ENCODE measurements around the gene ATP11B.

Gene ATP11B

DNA sequence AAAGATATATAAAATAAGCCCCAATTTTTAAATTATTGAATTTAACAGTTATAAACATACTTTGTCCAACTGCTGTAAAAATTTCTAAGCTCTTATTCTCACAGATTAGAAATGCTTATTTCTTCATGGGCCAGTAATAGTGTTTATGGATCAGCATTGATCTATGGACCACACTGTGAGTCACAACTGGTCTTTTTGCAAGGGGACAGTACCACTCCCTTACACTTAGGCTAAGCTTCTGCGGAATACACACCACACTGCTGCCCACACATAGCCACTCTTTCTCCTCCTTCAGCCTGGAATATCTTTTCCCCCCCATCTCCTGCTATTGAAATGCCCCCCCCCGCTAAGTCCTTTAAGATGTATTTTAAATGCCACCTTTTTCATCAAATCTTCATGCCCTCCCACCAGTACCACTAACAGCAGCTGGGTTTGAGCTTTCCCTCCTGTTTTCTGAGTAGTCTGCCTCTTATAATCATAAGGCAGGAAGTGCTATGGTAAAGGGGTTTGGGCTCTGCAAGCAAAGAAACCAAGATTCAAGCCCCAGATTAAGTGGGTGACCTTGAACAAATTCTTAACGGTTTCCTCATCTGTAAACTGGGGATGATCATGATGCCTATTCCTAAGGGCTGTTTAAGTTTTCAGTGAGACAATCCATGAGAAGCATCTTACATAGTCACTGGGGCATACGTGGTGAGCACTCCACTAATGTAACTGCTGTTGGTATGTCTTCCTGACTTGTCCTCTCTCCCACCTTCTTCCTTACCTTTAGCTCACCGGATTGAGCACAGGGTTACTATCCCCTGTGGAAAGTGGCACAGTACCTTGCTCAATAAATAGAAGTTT, 117.9 kb downstream of the ATP11B start:
- DNase-seq (ENCODE audit: low read depth): no peak

DNA sequence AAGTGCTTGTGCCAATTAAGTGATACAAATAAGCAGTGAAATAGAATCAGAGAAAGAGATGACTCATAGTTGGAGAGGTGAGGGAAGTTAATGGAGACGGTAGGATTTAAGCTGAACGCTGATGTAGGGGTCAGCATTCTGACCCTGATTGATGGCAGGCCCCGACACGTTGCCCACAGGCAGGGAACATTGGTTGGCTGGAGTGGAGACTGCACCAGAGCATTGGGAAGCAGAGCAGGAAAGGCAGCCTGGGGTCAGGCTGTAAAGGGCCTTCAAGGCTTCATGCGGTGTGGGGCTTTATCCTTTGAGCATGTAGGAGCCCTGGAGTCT, 118.4 kb downstream of the ATP11B start:
- DNase-seq (ENCODE audit: low read depth): no peak

DNA sequence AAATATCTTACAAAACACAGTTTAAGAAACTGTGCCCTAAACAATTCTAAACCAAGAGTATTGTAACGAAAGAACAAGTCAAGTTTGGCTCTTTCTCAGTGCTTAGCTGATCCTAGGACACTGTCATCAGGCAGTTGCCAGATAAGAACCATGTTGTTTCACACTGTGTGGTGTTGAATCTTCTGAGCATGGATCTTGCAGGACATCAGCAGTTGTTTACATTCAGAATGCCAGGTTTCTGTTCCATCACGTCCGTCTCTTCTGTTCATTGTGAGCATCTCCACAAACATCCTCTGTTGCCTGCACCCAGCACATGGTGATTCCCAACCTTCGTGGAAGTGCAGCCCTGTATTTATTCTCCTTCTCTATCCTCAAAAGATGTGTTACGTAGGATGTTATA, 119.2 kb downstream of the ATP11B start:
- no peak for DNase-seq (ENCODE audit: low read depth)

DNA sequence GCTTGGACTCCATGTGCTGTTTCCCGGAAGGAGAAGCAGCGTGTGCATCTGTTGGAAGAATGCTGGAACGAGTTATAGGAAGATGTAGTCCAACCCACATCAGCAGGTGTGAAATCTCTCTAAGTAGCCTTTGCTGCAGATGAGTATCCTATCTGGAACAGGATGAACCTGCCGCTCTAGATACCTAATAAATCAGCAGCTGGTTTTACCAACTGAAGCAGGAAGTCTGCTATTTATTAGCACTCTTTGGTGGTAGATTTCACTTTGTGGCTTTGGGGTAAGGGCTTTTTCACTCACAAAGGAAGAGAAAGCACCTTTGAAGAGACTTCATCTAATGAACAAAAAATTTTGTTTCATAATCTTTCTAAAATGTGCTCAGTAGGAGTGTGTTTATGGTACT, 120.6 kb downstream of the ATP11B start:
- peak; percentile 12 for DNase-seq (ENCODE audit: low read depth)

DNA sequence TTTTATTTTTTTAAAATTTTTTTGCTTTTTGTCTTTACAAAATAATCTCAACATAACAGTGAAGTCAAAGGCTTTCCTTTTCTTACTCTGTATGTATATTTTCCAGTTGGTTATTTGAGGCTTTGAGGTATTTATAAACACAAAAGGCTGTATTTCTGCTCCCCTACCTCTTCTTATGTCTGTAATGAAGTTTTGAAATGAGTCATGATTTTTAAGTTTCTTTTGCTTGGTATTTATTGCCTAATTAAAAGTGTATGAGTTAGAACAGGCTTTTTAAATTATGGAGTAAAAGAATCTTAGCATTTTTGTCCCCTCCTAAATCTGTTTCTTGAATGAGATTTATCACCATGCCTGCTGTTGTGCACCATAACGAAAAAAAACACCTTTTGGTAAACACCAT, 121.0 kb downstream of the ATP11B start:
- DNase-seq (ENCODE audit: low read depth): peak; percentile 51

DNA sequence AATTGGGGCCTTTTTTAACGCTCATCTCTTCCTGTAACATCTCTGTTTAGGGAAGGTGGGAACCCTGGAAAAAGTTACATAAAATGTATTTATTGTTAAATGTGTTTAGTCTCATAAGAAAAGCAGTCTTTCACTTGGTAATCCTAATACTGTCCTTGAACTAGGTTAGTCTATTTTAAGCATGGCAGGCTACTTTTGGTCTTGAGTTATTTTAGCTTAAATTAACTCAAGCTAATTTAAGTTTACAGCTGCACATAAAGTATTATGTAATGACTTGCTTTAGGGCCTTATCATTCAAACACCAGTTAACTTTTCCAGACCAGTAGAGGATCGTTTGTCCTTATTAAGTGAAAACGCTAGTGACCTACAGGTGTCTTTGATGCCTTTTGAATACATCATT, 123.8 kb downstream of the ATP11B start:
- no peak for DNase-seq (ENCODE audit: low read depth)

DNA sequence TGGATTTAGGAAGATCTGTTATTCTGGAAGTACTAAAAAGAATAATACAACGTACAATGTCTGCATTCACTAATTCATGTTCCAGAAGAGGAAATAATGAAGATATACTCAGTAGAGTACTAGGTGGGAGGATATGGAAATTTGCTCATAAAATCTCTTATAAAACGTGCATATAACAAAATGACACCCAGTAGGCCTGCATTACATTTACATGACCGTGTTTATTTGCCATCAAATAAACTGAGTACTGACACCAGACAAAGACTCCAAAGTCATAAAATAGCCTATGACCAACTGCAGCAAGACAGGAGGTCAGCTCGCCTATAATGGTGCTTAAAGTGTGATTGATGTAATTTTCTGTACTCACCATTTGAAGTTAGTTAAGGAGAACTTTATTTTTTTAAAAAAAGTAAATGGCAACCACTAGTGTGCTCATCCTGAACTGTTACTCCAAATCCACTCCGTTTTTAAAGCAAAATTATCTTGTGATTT, 126.6 kb downstream of the ATP11B start:
- no peak for DNase-seq (ENCODE audit: low read depth)

DNA sequence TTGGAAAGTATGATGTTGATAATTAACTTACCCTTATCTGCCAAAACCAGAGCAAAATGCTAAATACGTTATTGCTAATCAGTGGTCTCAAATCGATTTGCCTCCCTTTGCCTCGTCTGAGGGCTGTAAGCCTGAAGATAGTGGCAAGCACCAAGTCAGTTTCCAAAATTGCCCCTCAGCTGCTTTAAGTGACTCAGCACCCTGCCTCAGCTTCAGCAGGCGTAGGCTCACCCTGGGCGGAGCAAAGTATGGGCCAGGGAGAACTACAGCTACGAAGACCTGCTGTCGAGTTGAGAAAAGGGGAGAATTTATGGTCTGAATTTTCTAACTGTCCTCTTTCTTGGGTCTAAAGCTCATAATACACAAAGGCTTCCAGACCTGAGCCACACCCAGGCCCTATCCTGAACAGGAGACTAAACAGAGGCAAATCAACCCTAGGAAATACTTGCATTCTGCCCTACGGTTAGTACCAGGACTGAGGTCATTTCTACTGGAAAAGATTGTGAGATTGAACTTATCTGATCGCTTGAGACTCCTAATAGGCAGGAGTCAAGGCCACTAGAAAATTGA, 127.3 kb downstream of the ATP11B start:
- DNase-seq (ENCODE audit: low read depth): peak; percentile 8

DNA sequence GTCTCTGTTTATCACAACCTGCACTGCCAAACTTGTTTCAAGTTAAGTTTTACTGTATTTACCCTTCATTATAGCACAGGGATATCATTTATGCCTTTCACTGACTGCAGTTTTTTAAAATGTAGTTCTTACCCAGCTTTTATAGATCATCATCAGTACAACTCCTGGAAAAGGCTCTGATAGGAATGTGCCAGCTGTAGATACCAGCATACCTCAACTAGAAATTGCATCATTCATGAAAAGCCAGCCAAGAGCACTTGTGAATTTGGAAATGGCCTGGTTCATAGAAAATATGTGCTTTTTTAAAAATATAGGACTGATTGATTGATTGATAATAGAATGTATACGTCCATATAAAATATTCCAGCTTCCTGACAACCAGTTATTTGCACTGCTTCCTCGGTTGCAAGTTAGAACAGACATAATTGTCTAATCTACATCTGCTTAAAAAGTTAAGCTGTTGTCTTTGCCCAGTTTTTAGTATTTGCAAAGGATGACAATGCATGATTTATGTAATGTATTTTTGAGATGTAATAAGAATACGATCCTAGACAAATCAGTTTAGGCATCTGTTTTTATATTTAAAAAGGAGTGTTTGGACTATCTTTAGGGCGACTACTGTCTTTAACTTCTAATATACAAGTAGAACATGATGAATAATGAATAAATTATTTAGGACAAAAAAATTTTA, 128.5 kb downstream of the ATP11B start:
- DNase-seq (ENCODE audit: low read depth): peak; percentile 27

DNA sequence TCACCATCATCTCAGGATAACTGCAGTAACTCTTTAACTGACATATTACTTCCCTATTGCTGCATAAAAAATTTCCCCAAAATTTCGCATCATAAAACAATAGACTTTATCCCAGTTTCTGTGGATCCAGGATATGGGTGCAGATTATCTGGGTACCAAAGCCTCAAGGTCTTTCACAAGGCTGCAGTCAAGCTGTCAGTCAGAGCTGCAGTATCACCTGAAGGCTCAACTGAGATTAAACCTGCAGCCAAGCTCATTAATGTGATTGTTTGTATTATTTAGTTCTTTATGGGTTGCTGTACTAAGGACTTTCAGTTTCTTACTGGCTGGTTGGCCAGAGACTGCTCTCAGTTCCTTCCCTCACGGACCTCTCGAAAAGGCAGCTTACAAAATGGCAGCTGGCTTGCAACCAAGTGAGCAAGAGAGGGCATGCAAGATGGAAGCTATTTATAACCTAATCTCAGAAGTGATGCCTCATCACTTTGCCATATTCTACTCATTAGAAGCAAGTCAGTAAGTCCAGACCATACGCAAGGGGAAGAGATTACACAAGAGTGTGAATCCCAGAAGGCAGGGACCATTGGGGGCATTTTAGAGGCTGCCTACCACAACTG, 132.1 kb downstream of the ATP11B start:
- peak; percentile 77 for DNase-seq (ENCODE audit: low read depth)

DNA sequence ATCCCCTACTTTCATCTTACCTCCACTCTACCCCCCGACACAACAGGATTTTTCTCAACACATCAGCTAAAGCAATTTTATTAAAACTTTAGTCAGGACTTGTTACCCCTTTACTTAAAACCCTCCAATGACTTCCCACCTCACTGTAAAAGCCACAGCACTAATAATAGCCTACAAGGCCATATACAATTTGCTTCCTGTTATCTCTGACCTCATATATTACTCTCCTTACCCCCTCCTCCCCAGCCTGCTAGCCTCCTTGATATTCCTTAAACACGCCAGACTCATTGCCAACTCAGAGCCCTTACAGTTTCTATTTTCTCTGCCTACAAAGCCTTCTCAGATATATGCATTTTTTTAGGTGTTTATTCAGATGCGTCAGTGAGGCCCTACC, 132.6 kb downstream of the ATP11B start:
- no peak for DNase-seq (ENCODE audit: low read depth)

DNA sequence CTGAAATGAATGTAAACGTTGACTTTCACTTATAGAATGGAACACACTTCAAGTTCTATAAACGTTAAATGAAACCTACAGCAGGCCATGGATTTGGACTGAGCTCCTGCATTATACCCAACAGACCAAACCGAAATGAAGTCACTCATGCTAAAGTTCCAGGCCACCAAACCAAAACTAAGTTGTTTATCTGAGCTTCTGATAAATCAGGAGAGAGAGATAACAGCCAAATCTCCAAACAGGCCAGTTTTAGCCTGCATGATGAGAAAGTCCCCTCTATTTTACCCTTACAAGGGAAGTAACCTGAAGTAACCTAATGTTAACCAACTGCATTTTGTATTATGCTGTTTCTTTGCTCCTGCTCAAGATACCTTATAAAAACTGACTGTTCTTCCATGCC, 142.5 kb downstream of the ATP11B start:
- DNase-seq (ENCODE audit: low read depth): no peak

DNA sequence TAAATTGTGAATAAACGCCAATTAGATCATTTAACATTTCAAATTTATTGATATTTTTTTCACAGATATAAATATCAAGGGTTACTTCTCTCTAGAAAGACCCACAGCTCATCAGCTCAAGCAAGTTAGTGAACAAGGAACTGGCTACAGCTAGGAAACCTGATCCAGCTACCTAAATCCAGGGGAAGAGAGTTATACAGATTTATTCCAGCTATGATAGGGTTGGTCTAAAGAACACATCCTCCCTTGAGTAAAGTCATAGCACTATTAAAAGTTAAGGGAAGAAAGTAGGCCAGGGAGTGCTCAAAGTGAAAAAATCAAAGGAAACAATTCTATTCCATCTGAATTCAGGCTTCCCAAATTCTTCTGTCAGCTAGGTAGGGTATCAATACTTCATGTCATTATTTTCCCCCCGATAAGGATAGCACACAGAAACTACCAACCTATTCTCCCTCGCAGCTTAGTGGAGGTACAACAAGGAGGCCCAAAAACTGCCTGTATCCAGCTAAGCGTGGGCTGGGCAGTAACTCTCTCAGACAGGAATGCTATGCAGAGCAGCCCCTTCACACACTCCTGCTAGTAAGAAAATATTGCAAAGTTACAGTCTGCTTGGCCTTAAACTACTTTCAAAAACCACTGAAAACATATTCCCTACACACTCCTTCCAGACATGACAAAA, 143.1 kb downstream of the ATP11B start:
- no peak for DNase-seq (ENCODE audit: low read depth)

DNA sequence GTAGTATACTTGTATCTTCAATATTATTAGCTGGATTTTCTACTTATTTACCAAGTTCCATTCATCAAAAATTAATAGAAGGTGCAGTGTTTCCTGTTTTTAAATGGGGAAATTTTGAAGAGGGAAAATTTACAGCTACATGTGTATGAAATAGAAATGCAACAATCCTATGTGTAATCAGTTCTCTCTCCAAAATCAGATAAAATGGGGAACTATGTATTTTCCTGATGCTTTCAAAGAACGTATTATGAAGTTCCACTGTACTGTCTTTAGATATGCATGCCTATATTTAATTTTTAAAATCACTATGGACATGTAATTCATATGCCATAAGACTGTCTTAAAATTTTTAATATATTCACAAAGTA, 143.6 kb downstream of the ATP11B start:
- DNase-seq (ENCODE audit: low read depth): no peak

DNA sequence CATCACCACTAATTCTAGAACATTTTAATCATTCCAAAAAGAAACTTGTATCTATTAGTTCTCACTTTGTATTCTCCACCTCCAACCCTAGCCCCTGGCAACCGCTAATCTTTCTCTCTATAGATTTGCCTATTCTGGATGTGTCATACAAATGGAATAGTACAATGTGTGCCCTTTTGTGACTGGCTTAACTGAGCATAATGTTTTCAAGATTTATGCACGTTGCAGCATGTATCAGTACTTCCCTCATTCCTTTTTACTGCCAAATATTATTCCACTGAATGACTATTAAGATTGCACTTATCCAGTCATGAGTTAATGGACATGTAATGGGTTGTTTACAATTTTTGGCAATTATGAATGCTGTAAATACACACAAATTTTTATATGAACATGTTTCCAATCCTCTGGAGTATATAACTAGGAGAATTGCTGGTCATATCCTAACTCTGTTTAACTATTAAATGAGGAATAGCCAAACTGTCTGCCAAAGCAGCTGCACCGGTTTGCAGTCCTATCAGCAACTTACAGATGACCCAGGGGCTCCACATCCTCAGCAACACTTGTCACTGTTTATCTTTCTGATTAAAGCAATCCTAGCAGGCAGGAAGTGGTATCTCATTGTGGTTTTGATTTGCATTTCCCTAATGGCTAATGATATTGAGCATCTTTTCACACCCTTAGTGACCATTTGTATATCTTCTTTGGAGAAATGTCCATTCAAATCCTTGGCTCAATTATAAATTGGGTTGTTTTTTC, 144.2 kb downstream of the ATP11B start:
- DNase-seq (ENCODE audit: low read depth): peak; percentile 12

DNA sequence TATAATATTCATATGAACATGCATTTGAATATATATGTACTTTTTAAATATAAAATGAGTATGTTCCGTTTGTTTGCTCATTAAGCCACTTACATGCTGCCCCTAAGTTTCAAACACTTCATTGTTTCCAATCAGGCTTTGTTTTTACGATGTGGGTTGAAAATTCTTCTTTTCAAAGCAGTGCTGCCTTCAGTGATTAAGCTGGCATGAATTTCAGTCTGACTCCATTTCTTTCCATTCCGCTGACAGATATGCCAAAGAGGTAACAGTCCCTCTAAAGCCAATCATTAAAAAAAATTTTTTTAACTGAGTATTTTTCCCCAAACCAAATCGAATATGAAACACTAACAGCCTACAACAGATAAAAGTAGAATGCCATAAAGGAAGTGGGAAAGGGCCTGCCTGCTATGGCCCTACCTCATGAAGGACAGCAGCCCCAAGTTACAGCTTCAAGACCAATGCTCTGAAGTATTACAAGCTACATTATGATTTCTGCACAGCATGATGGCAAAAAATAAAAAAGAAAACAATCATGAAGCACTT, 147.0 kb downstream of the ATP11B start:
- no peak for DNase-seq (ENCODE audit: low read depth)

DNA sequence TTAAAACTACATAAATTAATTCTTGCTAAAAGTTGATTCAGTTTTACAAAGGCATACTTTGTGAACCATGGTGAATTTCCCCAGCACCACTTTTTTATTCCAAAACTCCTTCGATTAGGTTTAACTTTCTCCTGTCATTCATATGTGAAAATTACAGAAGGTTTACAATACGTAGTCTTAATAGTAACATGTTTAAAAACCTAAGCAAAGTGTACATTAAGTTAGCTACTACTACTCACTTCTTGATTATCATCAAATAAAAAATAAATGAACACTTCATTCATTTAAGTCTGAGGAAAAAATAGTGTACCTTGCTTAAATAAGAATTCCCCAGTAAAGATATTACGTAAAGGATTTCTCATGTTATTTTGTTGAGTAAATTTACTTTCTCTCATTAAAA, 148.4 kb downstream of the ATP11B start:
- DNase-seq (ENCODE audit: low read depth): no peak

DNA sequence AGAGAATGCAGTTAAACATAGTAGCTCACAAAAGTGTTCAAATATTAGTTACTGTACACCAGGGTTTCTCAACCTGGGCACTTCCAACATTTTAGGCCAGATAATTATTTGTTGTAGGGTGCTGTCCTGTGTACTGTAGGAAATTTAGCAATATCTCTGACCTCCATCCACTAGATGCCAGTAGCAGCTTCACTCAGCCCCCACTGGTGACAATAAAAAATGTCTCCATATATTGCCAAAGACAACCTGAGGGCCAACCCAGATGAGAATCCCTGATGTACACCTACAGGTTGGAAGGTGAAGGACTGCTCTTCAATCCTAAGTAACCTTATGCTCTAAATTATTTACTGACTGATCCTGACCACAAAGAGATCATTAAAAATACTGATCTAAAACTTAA, 154.6 kb downstream of the ATP11B start:
- peak; percentile 3 for DNase-seq (ENCODE audit: low read depth)

DNA sequence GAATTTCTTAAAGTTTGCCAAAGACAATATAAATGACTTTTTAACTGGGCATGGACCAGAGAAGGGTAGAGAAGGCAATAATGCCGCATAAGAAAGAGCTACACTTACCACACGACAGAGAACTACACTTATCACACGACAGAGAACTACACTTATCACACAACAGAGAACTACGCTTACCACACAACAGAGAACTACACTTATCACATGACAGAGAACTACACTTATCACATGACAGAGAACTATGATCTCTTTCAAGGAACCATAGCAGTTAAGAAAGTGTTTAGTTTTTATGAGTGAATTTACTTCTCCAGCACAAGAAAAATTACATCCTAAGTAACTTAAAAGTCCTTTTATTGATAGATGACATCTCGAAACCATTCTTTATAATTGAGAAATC, 155.0 kb downstream of the ATP11B start:
- DNase-seq (ENCODE audit: low read depth): no peak

DNA sequence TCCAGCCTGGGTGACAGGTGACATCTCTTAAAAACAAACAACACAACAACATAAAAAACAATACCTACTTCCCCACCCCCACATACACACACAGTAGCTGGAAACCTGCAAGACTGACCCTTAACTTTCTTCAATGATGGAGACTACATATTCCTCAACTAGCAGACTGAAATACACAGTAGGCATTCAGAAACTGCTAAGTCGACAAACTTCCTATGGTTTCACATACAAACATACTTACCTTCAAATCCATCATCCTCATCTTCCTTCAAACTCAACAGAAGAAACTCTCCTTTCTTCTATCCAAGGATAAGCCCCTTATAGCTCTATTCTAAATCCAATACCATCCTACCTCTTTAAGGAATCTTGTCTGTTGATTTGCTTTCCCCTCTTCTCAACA, 156.4 kb downstream of the ATP11B start:
- no peak for DNase-seq (ENCODE audit: low read depth)

DNA sequence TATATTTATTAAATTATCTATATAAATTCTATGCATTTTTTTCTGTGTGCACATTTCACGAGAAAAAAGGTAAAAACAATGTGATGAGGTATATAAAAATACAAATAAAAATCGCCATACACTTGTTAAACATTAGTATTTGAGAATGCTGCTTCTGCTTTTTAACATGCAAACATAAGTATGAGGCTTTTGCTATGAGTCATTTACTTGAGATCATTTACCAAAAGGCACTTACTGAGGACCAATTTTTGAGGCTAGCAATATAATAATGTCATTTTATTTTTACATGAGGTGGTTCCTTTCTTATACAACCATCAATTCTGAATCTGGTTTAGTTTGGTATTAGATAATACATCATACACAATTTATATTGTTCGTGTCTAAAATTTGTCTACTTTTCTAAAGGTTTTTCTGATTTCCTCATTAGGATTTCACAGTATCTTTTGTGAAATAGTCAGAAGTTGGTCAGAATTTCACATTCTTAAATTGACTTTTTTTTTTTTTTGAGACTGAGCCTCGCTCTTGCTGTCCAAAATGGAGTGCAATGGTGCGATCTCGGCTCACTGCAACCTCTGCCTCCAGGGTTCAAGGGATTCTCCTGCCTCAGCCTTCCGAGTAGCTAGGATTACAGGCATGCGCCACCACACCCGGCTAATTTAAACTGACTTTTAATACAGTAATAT, 161.4 kb downstream of the ATP11B start:
- no peak for DNase-seq (ENCODE audit: low read depth)
